Lung microvascular endothelial cell (primary cell): ENCODE measurements around the gene ITLN2. TPM values are rescaled to one million over a fixed set of nuclear protein-coding genes. Genes with fewer than 3 reads are reported as not detected.
"Not testable (repeated sequence)": the region's sequence is repeated elsewhere in the genome, so short reads cannot be mapped to it uniquely, and the experiment has no call there.

Experiments used
- DNase-seq, 2 donors: peaks; one replicate each; pipeline versions ENCODE4 v3.0.0 to v3.0.0-alpha.2; 2010; ENCODE audit warnings: low read depth in 2 of 2
- total RNA-seq: library from RNA; depleted of rRNA; stranded (reverse); fragments of >200 nt; gene quantifications from 2 replicates; pipeline ENCODE4 v1.2.1, GENCODE V29; 2014

The ITLN2 gene
- not detected in 2 replicates for total RNA-seq

DNA sequence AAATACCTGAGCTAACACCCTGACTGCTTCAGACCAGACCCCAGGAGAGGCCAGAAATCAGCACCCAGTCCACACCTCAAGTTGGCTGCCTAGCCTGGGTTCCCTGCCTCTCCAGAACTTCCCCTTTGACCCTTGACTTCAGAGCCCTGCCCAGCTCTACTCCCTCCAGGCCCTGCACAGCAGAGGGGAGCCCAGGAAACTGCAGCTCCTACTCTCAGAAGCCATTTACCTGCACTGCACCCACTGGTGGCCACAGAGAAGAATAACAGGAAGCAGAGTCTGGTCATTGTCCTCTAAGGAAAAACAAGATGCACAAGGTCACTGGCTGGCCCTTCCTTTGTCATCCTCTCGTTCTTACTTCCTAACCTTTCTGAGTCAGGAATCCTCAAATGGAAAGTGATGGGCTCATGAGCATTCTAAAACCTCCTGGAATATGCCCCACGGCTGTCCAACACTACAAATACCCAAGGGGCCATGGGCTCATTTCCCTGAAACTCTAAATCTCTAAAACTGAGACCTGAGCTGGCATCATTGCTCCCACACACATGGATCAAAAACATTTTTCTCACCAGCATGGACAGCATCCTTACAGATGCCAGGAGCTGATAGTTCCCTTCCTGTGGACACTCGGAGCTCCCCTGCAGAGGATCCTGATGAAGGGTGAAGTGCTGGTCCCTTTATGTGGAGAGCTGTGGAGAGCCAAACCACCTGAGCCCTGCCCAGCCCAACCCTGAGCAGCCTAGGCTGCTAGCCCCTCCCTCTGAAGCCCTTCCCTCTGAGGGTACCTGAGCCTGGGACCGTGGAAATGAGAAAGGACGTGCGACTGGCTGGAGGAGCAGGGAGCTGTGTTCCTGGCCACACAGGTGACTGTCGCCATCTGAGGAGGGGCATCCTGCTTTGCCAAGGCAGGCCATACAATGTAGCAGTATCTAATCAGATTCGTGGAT lies at the start of gene ITLN2:
Gene ITLN2, minus strand, starts transcription at position 652 of the 947 bp plus-strand sequence. Its CDS starts 68 bp downstream, at position 584.
- peak; percentile 11 to 28 for DNase-seq

DNA sequence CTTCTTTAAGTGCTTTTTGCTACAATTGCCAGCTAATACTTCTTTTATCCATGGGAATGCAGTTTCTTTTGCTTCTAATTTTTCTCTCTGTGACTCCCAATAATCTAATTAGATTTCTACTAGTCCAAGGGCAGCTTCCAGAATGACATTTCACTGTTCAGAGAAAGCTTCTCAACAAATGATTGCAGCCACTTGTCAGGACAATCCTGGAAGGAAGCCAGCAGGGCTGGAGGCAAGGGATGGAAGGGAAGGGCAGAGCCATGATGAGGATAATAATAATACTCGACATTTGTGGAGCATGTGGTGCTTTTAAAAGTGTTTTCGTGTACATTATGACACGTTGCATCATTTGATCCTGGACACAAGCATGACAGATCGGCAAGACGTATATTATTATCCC lies 46.9 kb upstream of the ITLN2 start:
- peak in 1 of 2 donors; percentile 33 for DNase-seq

DNA sequence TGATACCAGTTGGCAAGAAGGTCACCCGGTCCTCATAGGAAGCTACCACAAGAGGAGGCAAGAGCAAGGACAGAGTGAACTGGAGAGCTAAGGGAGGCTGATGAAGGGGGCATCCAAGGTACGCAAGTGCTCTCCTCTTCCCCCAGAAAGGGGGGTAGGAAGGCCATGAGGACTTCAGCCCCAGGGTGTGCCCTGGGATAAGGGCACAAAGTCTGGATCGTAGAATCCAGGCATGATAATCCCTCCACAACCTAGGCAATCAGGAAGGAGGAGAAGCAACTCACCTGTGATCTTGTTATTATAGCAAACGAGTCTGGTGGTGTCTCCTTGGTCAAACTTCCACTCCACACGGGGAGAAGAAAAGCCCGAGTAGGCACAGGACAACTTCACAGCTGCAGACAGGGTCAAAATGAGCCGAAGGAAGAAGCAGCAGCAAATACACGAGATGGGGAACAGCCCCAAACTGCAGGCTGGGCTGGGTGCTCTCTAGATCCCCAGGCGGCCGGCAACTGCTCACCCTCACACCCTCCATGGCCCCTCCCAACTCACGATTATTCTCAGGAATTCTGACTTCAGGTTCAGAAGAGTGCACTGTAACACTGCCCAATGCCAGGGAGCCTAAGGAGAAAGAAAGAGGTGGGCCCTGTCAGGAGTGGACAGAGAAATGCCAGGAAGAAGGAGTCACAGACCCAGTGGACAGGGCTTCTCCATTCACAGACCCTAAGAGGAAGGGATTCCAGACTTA lies 46.3 kb upstream of the ITLN2 start:
- no peak for DNase-seq

DNA sequence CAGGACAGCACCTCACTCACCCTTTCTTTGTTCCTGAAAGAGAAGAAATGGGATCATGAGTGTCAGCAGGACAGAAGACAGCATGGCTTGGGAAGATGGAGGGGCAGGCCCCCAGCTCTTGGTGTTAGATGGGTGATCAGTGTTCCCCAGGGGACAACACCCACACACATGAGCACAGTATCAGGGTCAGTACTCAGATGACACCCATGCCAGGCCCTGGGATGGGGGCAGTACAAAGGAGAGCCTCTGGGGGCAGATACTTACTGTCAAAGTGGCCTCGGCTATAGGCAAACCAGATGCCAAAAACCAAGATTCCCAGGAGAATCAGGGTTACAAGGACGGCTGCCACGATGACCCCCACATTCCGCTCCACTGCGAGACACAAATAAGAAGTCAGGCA lies 44.8 kb upstream of the ITLN2 start:
- DNase-seq: no peak

DNA sequence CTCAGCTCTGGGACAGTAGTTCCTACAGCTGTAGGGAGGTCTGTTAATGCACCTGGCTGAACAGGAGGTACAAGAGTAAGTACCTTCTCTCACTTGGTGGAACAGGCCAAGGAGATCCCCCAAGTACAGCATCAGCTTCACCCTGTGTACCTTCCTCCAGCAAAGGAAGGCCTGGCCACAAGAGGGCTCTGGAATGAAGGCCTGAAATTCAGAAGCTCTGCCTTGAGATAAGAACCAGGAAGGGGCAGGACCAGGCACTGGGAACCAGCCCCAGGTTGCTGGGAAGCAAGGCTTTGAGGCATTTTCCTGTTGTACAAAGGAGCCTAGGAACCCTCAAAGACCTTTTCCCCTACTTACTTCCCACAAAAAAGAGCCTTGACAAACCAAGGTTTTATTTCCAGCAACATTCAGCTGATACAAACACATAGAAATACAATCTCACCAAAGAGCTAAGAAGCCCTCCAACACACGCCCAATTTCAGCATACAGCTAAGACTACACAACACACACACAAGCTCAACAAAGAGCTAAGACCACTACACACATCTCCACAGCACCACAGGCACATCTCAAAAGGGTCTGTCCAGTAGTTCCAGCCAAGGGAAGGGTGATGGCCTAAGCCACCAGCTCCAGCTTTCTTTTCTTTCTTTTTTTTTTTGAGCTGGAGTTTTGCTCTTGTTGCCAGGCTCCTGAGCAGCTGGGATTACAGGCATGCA lies 42.9 kb upstream of the ITLN2 start:
- DNase-seq: peak; percentile 72 to 88

DNA sequence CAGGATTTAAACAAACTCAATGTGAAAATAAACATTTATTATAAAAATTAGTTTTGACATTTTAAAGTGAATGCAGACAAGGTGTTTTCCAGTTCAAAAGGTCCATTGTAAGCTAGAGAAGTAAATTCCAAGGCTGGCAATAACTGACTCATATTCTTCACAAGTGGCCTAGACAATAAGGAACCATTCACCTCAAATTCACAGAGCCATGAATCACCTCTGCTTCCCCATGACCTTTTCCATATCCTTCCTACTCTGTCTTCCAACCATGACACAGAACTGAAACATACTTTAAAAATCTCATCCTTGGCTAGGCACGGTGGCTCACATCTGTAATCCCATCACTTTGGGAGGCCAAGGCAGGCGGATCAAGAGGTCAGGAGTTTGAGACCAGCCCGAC lies 41.6 kb upstream of the ITLN2 start:
- DNase-seq: peak in 1 of 2 donors; percentile 91

DNA sequence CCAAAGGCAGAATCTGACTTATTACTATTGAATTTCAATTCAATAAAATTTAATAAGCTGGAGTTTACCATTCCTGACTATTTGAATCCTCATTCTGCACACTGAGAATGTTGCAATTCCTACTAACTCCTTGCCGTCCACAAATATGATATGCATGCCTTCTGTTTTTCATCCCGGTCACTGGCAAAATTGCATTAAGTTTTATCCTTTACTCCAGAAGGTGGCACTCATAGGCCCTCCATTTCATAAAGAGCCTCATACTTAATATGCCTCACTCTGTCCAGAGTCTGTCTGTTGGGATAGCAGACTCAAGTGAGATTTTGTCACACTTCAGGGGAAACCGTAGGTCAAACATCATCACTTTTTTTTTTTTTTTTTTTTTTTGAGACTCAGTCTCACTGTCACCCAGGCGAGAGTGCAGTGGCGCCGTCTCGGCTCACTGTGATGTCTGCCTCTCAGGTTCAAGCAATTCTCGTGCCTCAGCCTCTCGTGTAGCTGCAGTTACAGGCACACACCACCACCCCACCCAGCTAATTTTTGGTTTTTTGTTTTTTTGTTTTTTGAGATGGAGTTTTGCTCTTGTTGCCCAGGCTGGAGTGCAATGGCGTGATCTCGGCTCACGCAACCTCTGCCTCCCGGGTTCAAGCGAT lies 39.1 kb upstream of the ITLN2 start:
- DNase-seq: peak; percentile 62 to 73

DNA sequence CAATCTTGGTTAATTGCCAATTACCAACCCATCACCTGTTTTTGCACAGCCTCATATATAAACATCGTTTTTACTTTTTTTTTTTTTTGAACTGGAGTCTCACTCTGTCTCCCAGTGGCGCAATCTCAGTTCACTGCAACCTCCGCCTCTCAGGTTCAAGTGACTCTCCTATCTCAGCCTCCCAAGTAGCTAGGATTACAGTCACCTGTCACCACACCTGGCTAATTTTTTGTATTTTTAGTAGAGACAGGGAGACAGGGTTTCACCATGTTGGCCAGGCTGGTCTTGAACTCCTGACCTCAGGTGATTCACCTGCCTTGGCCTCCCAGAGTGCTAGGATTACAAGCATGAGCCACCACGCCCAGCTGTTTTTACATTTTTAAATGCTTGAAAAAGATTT lies 37.4 kb upstream of the ITLN2 start:
- DNase-seq: not testable (repeated sequence)

DNA sequence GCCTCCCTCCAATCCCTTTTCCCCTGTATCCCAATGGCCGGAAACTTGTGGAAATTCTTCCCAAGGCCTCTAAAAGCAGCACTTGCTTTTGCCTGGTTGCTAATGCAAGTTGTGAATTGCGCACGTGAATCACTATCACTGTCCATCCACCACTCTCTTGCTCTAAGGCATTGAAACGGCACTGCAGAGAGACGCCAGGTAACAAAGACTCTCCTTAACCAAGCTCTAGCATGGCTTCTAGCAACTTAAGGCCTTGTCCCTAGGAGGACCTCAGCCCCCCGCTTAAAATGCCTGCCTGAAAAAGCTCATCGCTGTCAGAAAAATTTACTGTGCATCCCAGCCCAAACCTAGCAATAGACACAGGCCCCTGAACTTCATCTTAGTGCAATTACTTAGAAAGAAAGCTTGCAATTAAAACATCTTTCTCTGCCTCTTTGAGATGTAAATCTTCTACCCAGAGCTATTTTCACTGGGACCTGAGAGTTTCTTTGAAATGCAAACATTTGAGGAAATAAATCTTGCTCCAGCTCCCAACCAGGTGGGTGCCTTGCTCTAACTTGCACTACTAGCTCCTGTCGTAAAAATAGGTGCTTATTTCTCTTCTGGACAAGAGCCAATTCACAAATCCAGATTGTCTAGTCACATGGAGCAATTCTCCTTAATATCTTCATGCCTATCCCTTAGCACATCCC lies 32.9 kb upstream of the ITLN2 start:
- DNase-seq: no peak

DNA sequence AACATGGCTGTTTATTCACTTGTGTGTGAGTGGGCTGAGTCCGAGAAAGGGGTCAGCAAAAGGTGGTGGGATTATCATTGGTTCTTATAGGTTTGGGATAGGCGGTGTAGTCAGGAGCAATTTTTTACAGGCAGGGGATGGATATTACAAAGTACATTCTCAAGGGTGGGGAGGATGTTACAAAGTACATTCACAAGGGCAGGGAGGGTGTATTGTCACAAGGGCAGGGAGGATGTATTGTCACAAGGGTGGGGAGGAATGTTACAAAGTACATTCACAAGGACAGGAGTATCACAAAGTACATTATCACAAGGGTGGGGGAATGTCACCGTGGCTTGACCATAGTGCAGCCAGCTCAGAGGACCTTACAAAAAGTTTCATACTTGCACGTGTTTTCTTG lies 31.1 kb upstream of the ITLN2 start:
- no peak for DNase-seq

DNA sequence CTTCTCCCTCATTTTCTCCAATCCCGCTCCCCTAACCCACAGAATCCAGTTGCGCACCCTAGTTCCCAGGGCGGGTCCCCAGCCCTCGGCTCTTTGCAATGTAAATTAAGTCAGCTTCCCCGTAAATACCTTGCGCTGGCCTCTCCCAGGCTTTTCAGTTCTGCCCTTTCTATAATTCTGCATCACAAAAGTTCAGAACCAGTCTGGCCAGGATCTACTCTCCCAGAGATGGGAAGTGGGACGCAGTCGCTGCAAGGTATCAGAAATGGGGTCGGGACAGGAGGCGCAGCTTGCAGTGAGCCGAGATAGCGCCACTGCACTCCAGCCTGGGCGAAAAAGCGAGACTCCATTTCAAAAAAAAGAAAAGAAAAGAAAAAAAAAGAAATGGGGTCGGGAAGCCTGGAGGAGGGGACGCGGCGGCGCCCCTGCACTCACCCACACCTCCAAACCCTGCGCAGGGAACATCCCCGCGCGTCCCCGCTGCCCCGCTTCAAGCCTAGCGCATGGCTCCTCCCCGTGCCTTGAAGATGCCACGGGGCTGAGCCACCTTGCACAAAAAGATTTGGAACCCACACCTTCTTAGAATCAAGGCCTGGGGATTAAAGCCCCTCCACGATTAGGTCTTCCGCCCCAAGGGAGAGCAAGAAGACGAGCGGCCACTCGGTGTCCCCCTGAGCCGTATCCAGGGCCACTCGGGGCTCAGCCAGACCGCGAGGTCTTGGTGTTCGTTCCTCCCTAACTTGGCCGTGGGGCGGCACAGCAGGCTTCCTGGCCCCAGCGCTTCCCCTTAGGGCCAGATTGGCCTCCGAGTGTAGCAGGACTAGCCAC lies 27.2 kb upstream of the ITLN2 start:
- no peak for DNase-seq

DNA sequence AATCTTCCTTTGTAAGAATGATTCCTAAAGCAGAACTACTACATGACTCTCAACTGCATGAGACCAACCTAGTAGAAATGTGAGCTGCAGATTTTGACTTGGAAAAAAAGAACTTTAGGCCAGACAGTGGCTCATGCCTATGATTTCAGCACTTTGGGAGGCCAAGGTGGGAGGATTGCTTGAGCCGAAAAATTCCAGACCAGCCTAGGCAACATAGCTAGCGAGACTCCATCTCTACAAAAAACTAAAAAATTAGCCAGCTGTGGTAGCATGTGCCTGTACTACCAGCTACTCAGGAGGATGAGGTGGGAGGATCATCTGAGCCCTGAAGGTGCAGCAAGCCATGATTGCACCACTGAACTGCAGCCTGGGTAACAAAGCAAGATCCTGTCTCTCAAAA lies 24.7 kb upstream of the ITLN2 start:
- DNase-seq: no peak

DNA sequence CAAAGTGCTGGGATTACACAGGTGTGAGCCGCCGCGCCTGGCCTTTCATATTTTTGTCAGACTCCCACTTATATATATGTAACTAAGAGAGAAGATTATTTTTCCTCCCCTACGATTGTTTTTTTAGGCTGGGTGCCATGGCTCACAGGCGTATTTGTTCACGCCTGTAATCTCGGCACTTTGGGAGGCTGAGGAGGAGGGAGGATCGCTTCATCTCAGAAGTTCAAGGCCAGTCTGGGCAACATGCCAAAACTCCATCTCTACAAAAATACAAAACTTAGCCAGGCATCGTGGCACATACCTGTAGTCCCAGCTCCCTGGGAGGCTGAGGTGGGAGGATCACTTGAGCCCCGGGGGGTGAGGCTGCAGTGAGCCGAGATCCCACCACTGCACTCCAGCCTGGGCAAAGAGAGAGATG lies 23.9 kb upstream of the ITLN2 start:
- no peak for DNase-seq

DNA sequence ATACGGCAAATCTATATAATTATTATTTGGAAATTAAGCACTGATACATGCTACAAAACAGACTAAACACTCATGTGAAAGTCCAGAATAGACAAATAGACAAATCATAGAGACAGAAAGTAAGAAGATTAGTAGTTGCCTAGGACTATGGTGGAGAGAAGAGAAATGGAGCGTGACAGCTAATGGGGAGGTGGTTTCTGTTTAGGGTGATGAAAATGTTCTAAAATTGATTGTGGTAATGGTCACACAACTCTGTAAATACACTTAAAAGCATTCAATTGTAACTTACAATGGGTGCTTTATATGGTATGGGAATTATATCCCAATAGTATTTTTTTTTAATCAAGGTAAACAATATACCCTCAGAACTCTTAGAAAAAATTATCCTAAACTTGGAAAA lies 20.4 kb upstream of the ITLN2 start:
- DNase-seq: no peak

DNA sequence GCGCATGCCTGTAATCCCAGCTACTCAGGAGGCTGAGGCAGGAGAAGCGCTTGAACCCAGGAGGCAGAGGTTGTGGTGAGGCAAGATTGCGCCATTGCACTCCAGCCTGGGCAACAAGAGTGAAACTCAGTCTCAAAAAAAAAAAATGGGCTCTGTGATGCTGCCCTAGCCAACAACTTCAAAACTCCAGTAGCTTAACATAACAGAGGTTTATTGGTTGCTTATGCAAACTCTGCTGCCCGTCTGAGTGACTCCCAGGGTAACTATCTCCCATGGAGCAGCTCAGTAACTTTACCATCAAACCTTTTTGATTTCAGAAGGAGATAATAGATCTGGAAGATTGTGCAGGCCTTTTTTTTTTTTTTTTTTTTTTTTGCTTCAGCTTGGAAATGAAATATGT lies 18.9 kb upstream of the ITLN2 start:
- no peak for DNase-seq

DNA sequence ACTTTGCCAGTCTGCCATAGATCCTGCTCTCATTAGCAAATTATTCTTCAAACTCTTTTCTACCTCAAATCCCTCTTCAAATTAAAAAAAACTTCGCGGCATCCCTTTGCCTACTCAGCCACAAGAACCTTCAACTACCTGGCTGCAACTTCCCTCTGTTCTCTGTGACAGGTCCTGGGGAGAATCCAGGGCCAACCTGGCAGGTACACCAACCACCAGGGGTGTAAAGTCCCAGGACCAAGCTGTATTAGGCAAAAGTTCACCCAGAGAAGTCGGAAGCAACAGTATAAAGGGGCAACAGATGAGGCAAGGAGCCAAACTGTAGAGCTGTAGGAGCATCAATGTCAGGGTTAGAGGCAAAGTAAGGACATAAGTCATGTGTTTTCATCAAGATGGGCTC lies 18.3 kb upstream of the ITLN2 start:
- no peak for DNase-seq

DNA sequence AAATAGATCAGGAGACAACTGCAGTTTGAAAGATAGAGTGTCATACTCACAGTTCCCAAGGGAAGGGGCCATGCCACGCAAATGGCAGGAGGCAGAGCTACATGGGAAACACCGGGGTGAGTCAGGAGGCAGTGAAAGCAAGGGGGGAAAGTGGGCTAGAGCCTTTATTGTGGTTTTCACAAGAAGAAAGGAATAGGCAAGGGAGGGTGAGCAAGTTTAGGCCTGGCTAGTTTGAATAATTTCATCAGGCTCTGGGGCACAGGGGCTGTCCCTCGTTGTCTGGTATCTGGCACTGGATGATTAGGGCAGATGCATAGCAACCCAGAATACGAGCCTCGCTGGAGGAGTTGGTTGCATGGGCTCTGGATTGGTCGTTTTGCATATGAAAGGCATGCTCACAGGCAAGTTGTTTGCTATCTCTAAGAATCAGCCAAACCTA lies 17.0 kb upstream of the ITLN2 start:
- no peak for DNase-seq

DNA sequence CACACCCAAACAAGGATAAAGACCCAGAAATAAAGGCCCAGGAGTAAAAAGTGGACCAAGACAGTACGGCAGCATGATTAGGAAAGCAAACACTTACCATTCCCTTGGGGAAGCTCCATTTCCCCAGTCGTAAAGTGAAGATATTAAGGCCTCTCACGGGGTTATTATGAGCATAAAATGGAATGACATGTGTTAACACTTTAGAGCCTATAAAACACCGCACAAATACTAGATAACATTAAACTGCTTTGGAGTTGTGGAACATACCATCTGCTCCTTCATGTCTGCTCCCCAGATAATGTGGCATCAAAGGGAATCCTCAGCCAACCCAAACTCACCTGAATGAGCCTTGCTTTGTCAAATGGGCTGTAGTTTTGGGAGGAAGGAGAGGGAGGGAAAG lies 8.9 kb upstream of the ITLN2 start:
- DNase-seq: no peak

DNA sequence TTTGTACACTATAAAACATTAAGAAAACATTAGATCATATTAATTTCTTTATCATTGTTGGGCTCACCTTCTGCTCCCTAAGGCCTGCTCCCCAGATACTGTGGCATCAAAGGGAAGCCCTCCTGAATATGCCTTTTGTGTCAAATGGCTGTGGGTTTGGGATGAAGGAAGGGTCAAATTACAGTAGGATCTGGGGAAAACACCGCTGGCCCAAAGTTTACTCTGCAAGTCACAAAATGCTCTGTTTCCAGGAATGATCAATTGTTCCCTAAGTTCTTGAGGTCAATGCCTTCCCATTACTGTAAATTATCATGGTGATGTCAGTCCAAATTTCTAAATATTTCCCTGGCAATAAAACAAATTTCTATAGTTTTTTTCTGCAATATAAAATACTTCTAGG lies 6.8 kb upstream of the ITLN2 start:
- DNase-seq: no peak

DNA sequence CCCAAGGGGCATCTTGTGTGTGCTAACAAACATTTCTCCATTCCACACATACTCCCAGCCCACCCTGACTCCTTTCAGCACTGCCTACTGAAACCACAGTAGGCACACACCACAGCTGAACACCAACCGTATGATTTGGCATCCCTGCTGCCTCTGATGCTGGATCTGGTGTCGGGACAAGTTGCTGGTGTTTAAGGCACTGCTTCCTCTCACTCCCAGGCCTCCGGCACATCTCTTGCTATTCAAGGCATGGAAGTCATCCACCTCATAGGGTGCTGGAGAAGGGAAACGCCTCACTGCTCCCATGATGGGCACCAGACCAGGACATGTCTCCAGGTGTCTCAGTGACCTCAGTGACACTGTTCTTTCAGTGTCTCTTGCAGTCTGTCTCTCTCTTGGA lies 2.4 kb upstream of the ITLN2 start:
- DNase-seq: no peak
